OCI-LY1 (cell line): Measurements from ENCODE around the gene MUC20.

Experiments
- CTCF ChIP-seq: fragments of 200-600 bp; sonication (generic), shearing (Covaris generic); IDR thresholded peaks from 2 replicates; pipeline ENCODE4 v1.5.1; 2017; ENCODE audit warnings: mild to moderate bottlenecking, antibody characterized with exemption, low read length, moderate library complexity, mixed read lengths
- EZH2 ChIP-seq: fragments of 200-600 bp; sonication (generic), shearing (Covaris generic); IDR thresholded peaks from 2 replicates; pipeline ENCODE4 v1.8.0; 2017; ENCODE audit warnings: borderline replicate concordance, mixed run types, mild to moderate bottlenecking, antibody characterized with exemption, low read length, moderate library complexity, mixed read lengths

- TF ChIP-seq EZH2 = no peak
- TF ChIP-seq CTCF = no peak
Observed at GRCh38 chr3:195697582-195698324, 23.0 kb upstream of the MUC20 start.
